Amygdala (tissue), 56 donors: ENCODE results near the gene JADE2.
"Not testable (repeated sequence)": the region's sequence is repeated elsewhere in the genome, so short reads cannot be mapped to it uniquely, and the experiment has no call there.

Source experiments
- DNase-seq, 56 donors: peaks; one replicate each; lab custom pipeline; 2025; lab: John Stamatoyannopoulos, UW

Gene JADE2

GRCh38 chr5:134580001-134580460, 54.6 kb downstream of the JADE2 start:
- peak in 3 of 56 donors; percentile 7 to 21 (median 16) for DNase-seq

GRCh38 chr5:134581241-134581981, 55.9 kb downstream of the JADE2 start:
- DNase-seq = no peak

- no peak for DNase-seq
Observed at GRCh38 chr5:134582281-134582680, 56.8 kb downstream of the JADE2 start.

GRCh38 chr5:134582941-134583340, 57.5 kb downstream of the JADE2 start:
- no peak for DNase-seq

GRCh38 chr5:134583766-134584165, 58.3 kb downstream of the JADE2 start:
- DNase-seq = no peak

- no peak for DNase-seq
Observed at GRCh38 chr5:134584662-134585061, 59.2 kb downstream of the JADE2 start.

- no peak for DNase-seq
Observed at GRCh38 chr5:134585966-134586365, 60.5 kb downstream of the JADE2 start.

GRCh38 chr5:134586866-134587524, 61.5 kb downstream of the JADE2 start:
- peak in 43 of 56 donors; percentile 14 to 83 (median 44) for DNase-seq

- DNase-seq = no peak
Observed at GRCh38 chr5:134590992-134591659, 65.7 kb downstream of the JADE2 start.

GRCh38 chr5:134592141-134592746, 66.8 kb downstream of the JADE2 start:
- no peak for DNase-seq

- peak in 7 of 56 donors; percentile 12 to 63 (median 37) for DNase-seq
Observed at GRCh38 chr5:134594336-134594735, 68.9 kb downstream of the JADE2 start.

GRCh38 chr5:134594797-134595457, 69.5 kb downstream of the JADE2 start:
- no peak for DNase-seq

- DNase-seq = no peak
Observed at GRCh38 chr5:134595458-134595838, 70.0 kb downstream of the JADE2 start.

- not testable (repeated sequence) for DNase-seq
Observed at GRCh38 chr5:134599820-134600219, 74.3 kb downstream of the JADE2 start.

GRCh38 chr5:134600600-134600999, 75.1 kb downstream of the JADE2 start:
- no peak for DNase-seq

GRCh38 chr5:134603059-134603458, 77.6 kb downstream of the JADE2 start:
- DNase-seq = no peak

- DNase-seq = no peak
Observed at GRCh38 chr5:134604908-134605307, 79.4 kb downstream of the JADE2 start.

- DNase-seq = no peak
Observed at GRCh38 chr5:134606726-134607125, 81.3 kb downstream of the JADE2 start.

GRCh38 chr5:134608555-134608954, 83.1 kb downstream of the JADE2 start:
- DNase-seq = no peak

GRCh38 chr5:134609232-134609851, 83.9 kb downstream of the JADE2 start:
- no peak for DNase-seq
